Endothelial cell of umbilical vein (primary cell): ENCODE results near the gene IPO11.

Source experiments
- CTCF ChIP-seq, 2 donors: IDR thresholded peaks; 1 replicate in 1 of 2; 2 replicates in 1 of 2; pipeline ENCODE4 v1.5.1; 2011; ENCODE audit warnings: low read length in 2 of 2, mild to moderate bottlenecking in 2 of 2, moderate library complexity in 2 of 2, control low read depth in 1 of 2, inconsistent platforms in 1 of 2, low read depth in 1 of 2; ENCODE audit not compliant: insufficient read depth in 1 of 2; ENCODE audit errors: extremely low read depth in 1 of 2
- EZH2 ChIP-seq: IDR thresholded peaks from 2 replicates; pipeline ENCODE4 v1.6.1; 2012; ENCODE audit warnings: borderline replicate concordance, low read depth, mild to moderate bottlenecking, moderate library complexity, low read length, inconsistent platforms; ENCODE audit not compliant: severe bottlenecking
- FOS ChIP-seq: IDR thresholded peaks from 2 replicates; pipeline ENCODE4 v1.6.1; 2011; ENCODE audit warnings: mild to moderate bottlenecking, low read length, moderate library complexity, borderline replicate concordance; ENCODE audit not compliant: insufficient read depth
- MYC ChIP-seq: IDR thresholded peaks from one replicate; pipeline ENCODE4 v1.6.1; 2011; ENCODE audit warnings: mild to moderate bottlenecking, low read depth, low read length
- POLR2A ChIP-seq: IDR thresholded peaks from 2 replicates; pipeline ENCODE4 v1.6.1; 2012; ENCODE audit warnings: low read depth, mild to moderate bottlenecking, control low read depth, low read length
- POLR2AphosphoS5 ChIP-seq: IDR thresholded peaks from 2 replicates; pipeline ENCODE4 v1.6.1; 2012; ENCODE audit warnings: low read depth, mild to moderate bottlenecking, control low read depth, low read length, moderate library complexity; ENCODE audit not compliant: insufficient read depth

- TF ChIP-seq EZH2 = no peak
- no peak for TF ChIP-seq CTCF (IDR thresholded peaks at IDR 0.05; ENCODE audit: extremely low read depth in 1 of 2, insufficient read depth in 1 of 2, low read depth in 1 of 2, low read length in 2 of 2)
- TF ChIP-seq POLR2AphosphoS5 = no peak
- no peak for TF ChIP-seq POLR2A
- no peak for TF ChIP-seq FOS
- no peak for TF ChIP-seq MYC
These were observed 184.8 kb downstream of the IPO11 start for GRCh38 chr5:62597314-62597713.
